Measurements from ENCODE around the gene PTOV1. TPM values are rescaled to one million over a fixed set of nuclear protein-coding genes. Genes with fewer than 3 reads are reported as not detected.

Gene PTOV1
- total and polyA plus RNA-seq, 2 of the 13 experiments (the other 11 are each of a cell fraction or from before 2014, with no cell fraction given): 63.5 to 68.5 TPM

GRCh38 chr19:49876422-49877019 is 25.6 kb downstream of the PTOV1 start (continued):
- TF ChIP-seq ZNF142 (CRISPR knock-in tag; IDR thresholded peaks at IDR 0.05): 0 out of 2 replicates have a peak, but pooled peaks have one; percentile 34
- TF ChIP-seq MIER3 (CRISPR knock-in tag; IDR thresholded peaks at IDR 0.05; ENCODE audit: borderline replicate concordance): peak; percentile 63; the same call in 1 of the 2 replicates
- TF ChIP-seq ZNF543 (CRISPR knock-in tag; IDR thresholded peaks at IDR 0.05): no peak; the same call in 1 of the 2 replicates
- TF ChIP-seq TFE3 (CRISPR knock-in tag; IDR thresholded peaks at IDR 0.05): no peak
- TF ChIP-seq ZNF484 (CRISPR knock-in tag; IDR thresholded peaks at IDR 0.05; ENCODE audit: borderline replicate concordance, low read depth): no peak
- no peak for TF ChIP-seq SOX13 (IDR thresholded peaks at IDR 0.05)
- TF ChIP-seq SOX13 (CRISPR knock-in tag; conservative IDR thresholded peaks at IDR 0.05 in 1 of 2, IDR thresholded peaks at IDR 0.05 in 1 of 2): 0 out of 4 replicates have a peak, but pooled peaks of 1 of the 2 experiments have one; percentile 19
- TF ChIP-seq ZBTB20 (CRISPR knock-in tag; IDR thresholded peaks at IDR 0.05; ENCODE audit: borderline replicate concordance, low read depth): 0 out of 2 replicates have a peak, but pooled peaks have one; percentile 9
- 0 out of 2 replicates have a peak, but pooled peaks have one; percentile 18 for TF ChIP-seq TSC22D2 (CRISPR knock-in tag; IDR thresholded peaks at IDR 0.05; ENCODE audit: borderline replicate concordance)
- TF ChIP-seq ZNF879 (CRISPR knock-in tag; IDR thresholded peaks at IDR 0.05): no peak
- 0 out of 2 replicates have a peak, but pooled peaks have one; percentile 49 for TF ChIP-seq ZNF704 (CRISPR knock-in tag; IDR thresholded peaks at IDR 0.05; ENCODE audit: borderline replicate concordance)
- no peak for TF ChIP-seq XBP1 (CRISPR knock-in tag; IDR thresholded peaks at IDR 0.05)
- TF ChIP-seq ETS1 (CRISPR knock-in tag; IDR thresholded peaks at IDR 0.05): no peak
- no peak for TF ChIP-seq ZBTB14 (CRISPR knock-in tag; IDR thresholded peaks at IDR 0.05)
- TF ChIP-seq YEATS4 (CRISPR knock-in tag; IDR thresholded peaks at IDR 0.05; ENCODE audit: borderline replicate concordance): peak; percentile 50
- 0 out of 2 replicates have a peak, but pooled peaks have one; percentile 53 for TF ChIP-seq ZNF598 (CRISPR knock-in tag; IDR thresholded peaks at IDR 0.05; ENCODE audit: borderline replicate concordance)

All from HepG2 (cell line).